ENCODE results near the gene TEX54. TPM values are rescaled to one million over a fixed set of nuclear protein-coding genes. Genes with fewer than 3 reads are reported as not detected.

The TEX54 gene
- polyA plus RNA-seq, 2 of the 4 experiments (the other 2 are of a cell fraction), result not detected

DNA sequence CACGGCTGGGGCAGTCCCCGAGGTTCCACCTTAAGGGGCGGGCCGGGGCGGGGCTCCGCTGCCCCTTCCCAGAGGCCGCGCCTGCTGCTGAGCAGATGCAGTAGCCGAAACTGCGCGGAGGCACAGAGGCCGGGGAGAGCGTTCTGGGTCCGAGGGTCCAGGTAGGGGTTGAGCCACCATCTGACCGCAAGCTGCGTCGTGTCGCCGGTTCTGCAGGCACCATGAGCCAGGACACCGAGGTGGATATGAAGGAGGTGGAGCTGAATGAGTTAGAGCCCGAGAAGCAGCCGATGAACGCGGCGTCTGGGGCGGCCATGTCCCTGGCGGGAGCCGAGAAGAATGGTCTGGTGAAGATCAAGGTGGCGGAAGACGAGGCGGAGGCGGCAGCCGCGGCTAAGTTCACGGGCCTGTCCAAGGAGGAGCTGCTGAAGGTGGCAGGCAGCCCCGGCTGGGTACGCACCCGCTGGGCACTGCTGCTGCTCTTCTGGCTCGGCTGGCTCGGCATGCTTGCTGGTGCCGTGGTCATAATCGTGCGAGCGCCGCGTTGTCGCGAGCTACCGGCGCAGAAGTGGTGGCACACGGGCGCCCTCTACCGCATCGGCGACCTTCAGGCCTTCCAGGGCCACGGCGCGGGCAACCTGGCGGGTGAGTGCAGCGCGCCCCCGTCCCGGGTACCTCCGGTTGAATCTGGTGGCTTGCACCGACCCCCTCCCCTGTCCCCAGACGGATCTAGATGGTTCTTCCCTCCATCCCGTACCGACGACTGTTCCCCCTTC, 48.4 kb upstream of the TEX54 start, which contains the start of gene SLC3A2 (continued):
- TF ChIP-seq, protein P1, sequence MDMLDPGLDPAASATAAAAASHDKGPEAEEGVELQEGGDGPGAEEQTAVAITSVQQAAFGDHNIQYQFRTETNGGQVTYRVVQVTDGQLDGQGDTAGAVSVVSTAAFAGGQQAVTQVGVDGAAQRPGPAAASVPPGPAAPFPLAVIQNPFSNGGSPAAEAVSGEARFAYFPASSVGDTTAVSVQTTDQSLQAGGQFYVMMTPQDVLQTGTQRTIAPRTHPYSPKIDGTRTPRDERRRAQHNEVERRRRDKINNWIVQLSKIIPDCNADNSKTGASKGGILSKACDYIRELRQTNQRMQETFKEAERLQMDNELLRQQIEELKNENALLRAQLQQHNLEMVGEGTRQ (IDR thresholded peaks at IDR 0.05), result no peak
- no peak for TF ChIP-seq HEYL (CRISPR knock-in tag; IDR thresholded peaks at IDR 0.05)
- no peak for TF ChIP-seq MAFK (IDR thresholded peaks at IDR 0.05; ENCODE audit: partially characterized antibody)
- no peak for TF ChIP-seq NFE2L2 (conservative IDR thresholded peaks at IDR 0.05; ENCODE audit: low read length)
- peak; percentile 99 for TF ChIP-seq POLR2A (IDR thresholded peaks at IDR 0.05; ENCODE audit: low read length)
- no peak for TF ChIP-seq RARB (CRISPR knock-in tag; IDR thresholded peaks at IDR 0.05)
- no peak for TF ChIP-seq CBX8 (IDR thresholded peaks at IDR 0.05)
- TF ChIP-seq ZC3H11A (IDR thresholded peaks at IDR 0.05), result no peak
- TF ChIP-seq PHF8 (IDR thresholded peaks at IDR 0.05; ENCODE audit: borderline replicate concordance, low read depth), result peak; percentile 66; the same call in 1 of the 2 replicates
- TF ChIP-seq, protein P2, sequence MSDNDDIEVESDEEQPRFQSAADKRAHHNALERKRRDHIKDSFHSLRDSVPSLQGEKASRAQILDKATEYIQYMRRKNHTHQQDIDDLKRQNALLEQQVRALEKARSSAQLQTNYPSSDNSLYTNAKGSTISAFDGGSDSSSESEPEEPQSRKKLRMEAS (IDR thresholded peaks at IDR 0.05), result peak; percentile 92
- peak; percentile 53; the same call in 1 of the 2 replicates for TF ChIP-seq KDM5A (IDR thresholded peaks at IDR 0.05)
- no peak for TF ChIP-seq CHD4 (IDR thresholded peaks at IDR 0.05; ENCODE audit: borderline replicate concordance)
- no peak for TF ChIP-seq CEBPB (IDR thresholded peaks at IDR 0.05)
- TF ChIP-seq, protein P3, sequence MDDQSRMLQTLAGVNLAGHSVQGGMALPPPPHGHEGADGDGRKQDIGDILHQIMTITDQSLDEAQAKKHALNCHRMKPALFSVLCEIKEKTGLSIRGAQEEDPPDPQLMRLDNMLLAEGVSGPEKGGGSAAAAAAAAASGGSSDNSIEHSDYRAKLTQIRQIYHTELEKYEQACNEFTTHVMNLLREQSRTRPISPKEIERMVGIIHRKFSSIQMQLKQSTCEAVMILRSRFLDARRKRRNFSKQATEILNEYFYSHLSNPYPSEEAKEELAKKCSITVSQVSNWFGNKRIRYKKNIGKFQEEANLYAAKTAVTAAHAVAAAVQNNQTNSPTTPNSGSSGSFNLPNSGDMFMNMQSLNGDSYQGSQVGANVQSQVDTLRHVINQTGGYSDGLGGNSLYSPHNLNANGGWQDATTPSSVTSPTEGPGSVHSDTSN (IDR thresholded peaks at IDR 0.05), result no peak
- TF ChIP-seq BHLHE40 (IDR thresholded peaks at IDR 0.05; ENCODE audit: low read depth, low read length), result no peak
- TF ChIP-seq HDAC2 (IDR thresholded peaks at IDR 0.05), result no peak
- TF ChIP-seq SMC3 (IDR thresholded peaks at IDR 0.05), result peak; percentile 12; the same call in 1 of the 3 replicates
- TF ChIP-seq RFX5 (IDR thresholded peaks at IDR 0.05), result 0 out of 2 replicates have a peak, but pooled peaks have one; percentile 6
- peak; percentile 98 for TF ChIP-seq BCL3 (IDR thresholded peaks at IDR 0.05)
- no peak for TF ChIP-seq RCOR1 (IDR thresholded peaks at IDR 0.05; ENCODE audit: low read depth, low read length)
- no peak for TF ChIP-seq CHD2 (IDR thresholded peaks at IDR 0.05; ENCODE audit: low read length, partially characterized antibody)
- TF ChIP-seq JUN (IDR thresholded peaks at IDR 0.05), result peak; percentile 96 to 97
- no peak for TF ChIP-seq HOXB5 (CRISPR knock-in tag; IDR thresholded peaks at IDR 0.05)
- no peak for TF ChIP-seq CBX2 (IDR thresholded peaks at IDR 0.05; ENCODE audit: borderline replicate concordance, low read depth)
- TF ChIP-seq RNF2 (IDR thresholded peaks at IDR 0.05; ENCODE audit: borderline replicate concordance, low read depth), result peak; percentile 22; the same call in 1 of the 2 replicates
- TF ChIP-seq ZNF302 (CRISPR knock-in tag; IDR thresholded peaks at IDR 0.05), result no peak
- peak; percentile 67 for TF ChIP-seq TP53 (CRISPR knock-in tag; IDR thresholded peaks at IDR 0.05)
- no peak for TF ChIP-seq FOSB (CRISPR knock-in tag; IDR thresholded peaks at IDR 0.05)
- peak; percentile 82 for TF ChIP-seq MYC (IDR thresholded peaks at IDR 0.05; ENCODE audit: borderline replicate concordance, low read length)
